Ovary (tissue), 3 donors: ENCODE measurements around the gene AOC2.

Experiments
- POLR2A ChIP-seq: fragments of 450-650 bp; IDR thresholded peaks from one replicate; pipeline ENCODE4 v1.6.1; 2017; ENCODE audit warnings: antibody characterized with exemption, mild to moderate bottlenecking, moderate library complexity
- TF ChIP-seq, protein P1 (sequence below), 3 donors: fragments of 450-650 bp in 2 of 3; fragments of 200-600 bp in 1 of 3; IDR thresholded peaks; one replicate each; pipeline versions ENCODE4 v1.5.1 to v1.8.0; 2016 to 2022; ENCODE audit warnings: antibody characterized with exemption in 3 of 3, mild to moderate bottlenecking in 1 of 3
- donor health status: DM: no; HTN: no; CAD: no.

DNA sequence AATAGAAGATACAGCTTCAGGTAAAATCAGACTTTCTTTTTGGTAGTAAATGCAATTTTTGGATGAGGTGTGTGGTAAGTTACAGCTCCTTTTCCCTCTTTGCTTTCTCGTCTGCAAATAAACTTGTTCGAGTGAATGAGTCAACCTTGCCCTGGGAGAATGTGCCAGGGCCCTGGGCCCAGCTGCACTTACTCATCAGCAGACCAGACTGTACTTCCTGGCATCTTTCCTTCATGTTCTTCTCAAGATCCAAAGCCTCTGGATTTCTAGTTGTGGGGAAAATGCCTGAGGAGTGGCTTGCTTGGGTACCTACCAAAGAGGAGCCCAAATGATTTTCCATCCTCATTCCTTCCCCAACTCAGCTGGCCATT, 50.8 kb downstream of the AOC2 start:
- TF ChIP-seq, protein P1, sequence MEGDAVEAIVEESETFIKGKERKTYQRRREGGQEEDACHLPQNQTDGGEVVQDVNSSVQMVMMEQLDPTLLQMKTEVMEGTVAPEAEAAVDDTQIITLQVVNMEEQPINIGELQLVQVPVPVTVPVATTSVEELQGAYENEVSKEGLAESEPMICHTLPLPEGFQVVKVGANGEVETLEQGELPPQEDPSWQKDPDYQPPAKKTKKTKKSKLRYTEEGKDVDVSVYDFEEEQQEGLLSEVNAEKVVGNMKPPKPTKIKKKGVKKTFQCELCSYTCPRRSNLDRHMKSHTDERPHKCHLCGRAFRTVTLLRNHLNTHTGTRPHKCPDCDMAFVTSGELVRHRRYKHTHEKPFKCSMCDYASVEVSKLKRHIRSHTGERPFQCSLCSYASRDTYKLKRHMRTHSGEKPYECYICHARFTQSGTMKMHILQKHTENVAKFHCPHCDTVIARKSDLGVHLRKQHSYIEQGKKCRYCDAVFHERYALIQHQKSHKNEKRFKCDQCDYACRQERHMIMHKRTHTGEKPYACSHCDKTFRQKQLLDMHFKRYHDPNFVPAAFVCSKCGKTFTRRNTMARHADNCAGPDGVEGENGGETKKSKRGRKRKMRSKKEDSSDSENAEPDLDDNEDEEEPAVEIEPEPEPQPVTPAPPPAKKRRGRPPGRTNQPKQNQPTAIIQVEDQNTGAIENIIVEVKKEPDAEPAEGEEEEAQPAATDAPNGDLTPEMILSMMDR (IDR thresholded peaks at IDR 0.05): no peak
- no peak for TF ChIP-seq POLR2A
